Cortex of kidney (tissue), 1 donor: ENCODE data around the gene METTL27.
"Not testable (repeated sequence)": the region's sequence is repeated elsewhere in the genome, so short reads cannot be mapped to it uniquely, and the experiment has no call there.

Experiments used
- DNase-seq: peaks from one replicate; lab custom pipeline; 2025; lab: John Stamatoyannopoulos, UW

METTL27 gene

GRCh38 chr7:73869011-73869798 lies 26.9 kb upstream of the METTL27 start:
- DNase-seq, result no peak

- DNase-seq, result no peak
These were observed 24.1 kb upstream of the METTL27 start for GRCh38 chr7:73866446-73866767.

- DNase-seq, result no peak
These were observed 23.6 kb upstream of the METTL27 start for GRCh38 chr7:73865738-73866445.

DNA sequence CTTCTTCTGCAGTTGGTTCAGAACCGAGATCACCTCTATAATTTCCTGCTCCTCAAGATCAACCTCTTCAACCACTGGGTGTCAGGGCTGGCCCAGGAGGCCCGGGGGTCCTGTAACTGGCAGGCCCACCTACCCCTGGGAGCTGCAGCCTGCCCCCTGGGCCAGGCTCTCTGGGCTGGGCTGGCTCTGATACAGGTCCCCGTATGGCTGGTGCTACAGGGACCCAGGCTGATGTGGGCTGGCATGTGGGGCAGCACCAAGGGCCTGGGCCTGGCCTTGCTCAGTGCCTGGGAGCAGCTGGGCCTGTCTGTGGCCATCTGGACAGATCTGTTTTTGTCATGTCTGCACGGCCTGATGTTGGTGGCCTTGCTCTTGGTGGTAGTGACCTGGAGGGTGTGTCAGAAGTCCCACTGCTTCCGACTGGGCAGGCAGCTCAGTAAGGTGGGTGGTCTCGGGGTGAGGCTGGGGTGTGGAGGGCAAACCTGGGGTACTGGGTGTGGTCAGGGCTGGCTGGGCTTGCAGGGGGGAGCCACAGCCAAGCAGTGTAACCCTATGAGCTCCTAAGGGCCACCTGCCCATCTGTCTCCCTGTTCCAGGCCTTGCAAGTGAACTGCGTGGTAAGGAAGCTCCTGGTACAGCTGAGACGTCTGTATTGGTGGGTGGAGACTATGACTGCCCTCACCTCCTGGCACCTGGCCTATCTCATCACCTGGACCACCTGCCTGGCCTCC lies 22.8 kb upstream of the METTL27 start:
- DNase-seq, result no peak

DNA sequence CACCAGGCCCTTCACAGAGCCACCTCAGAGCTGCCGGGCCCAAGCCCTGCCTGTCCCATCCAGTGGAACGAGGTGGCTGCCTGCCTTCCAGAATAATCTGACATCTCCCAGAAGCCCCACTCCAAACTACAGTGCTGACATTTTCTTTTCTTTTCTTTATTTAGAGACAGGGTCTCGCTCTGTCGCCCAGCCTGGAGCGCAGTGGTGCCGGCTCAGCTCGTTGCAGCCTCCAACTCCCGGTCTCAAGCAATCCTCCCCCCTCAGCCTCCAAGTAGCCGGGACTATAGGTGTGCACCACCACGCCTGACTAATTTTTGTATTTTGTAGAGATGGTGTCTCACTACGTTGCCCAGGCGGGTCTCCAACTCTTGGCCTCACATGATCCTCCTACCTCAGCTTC lies 19.0 kb upstream of the METTL27 start:
- no peak for DNase-seq

- no peak for DNase-seq
These were observed 18.5 kb upstream of the METTL27 start, which contains the start of gene TMEM270 for GRCh38 chr7:73860859-73861258. TSS of gene TMEM270 (plus strand) at chr7:73861159. CDS start at chr7:73861195, 36 bp downstream.

DNA sequence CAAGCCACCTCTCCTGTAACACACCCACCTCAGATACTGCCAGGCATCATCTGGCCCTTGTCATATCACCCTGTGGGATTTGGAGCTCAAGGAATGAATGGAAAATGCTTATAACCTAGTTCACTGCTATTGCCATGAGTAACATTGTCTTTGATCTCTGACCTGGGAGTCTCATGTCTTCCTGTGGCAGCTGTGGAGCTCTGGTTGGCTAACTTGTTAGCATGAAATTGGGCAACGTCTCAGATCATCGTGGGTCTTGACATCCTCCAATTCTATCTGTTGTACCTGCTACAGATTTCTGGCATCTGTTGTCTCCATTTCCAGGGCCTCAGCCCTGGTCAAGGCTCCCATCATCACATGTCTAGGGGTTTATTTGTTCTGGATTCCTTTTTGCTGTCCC lies 16.5 kb upstream of the METTL27 start:
- DNase-seq, result no peak

- DNase-seq, result no peak
These were observed 14.6 kb upstream of the METTL27 start for GRCh38 chr7:73856941-73857340.

DNA sequence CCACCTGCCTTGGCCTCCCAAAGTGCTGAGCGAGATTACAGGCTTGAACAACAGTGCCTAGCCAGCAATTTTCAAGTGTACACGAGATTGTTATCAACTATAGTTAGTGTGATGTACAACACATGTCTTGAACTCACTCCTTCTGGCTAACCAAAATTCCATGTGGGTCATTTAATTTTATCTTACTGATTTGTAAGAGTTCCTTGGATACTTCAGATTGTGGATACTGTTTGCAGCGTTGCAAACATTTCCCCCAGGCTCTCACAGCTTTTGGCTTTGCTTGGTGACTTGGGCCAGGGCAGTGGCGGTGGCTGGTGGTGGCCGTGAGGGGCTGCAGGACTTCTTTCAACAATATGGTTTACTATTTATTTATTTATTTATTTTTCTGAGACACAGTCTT lies 10.2 kb upstream of the METTL27 start:
- DNase-seq, result no peak

DNA sequence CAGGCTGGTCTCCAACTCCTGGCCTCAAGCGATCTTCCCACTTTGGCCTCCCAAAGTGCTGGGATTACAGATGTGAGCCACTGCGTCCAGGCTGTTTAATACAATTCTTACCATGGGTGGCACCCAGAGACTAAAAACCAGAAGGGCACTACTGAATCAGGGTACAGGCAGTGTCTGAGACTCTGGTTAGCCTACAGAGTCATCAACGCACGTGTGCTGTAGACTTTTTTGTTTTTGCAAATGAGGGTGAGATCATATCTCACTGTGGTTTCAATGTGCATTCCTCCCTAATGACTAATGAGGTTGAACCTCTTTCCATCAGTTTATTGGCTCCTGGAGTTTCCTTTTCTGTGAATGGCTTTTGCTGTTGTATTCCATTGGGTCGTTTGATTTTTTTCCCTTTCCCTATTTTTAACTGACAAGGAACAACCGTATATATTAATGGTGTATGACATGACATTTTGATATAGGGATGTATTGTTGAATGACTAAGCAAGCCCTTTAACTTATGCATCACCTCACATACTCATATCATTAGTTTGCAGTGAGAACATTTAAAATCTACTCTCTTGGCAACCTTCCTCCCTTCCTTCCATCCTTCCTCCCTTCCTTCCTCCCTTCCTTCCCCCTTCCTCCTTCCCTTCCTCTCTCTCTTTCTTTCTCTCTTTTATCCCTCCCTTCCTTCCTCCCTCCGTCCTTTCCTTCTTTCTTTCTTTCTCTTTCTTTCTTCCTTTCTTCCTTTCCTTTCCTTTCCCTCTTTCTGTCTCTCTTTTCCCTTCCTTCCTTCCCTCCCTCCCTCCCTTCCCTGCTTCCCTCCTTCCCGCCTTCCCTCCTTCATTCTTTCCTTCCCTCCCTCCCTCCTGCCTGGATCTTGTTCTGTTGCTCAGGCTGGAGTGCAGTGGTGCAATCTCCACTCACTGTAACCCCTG lies 9.4 kb upstream of the METTL27 start:
- no peak for DNase-seq

DNA sequence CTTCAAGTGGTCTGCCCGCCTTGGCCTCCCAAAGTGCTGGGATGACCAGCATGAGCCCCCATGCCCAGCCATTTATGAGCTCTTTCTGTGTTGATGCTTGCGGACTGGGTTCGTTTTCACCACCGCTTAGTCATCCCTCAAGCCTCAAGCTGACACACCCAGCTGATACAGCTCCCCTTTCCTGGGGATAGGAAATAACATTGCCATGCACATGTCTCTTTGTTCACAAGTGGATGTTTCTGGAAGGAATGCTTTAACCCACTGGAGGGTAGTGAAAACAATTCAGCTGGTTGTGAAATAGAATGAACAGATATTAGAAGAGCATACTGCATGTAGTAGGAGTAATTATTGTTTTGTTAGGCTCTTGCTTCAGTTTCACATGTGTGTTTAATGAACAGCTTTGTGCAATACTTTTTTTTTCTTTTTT lies 8.5 kb upstream of the METTL27 start:
- DNase-seq, result no peak

GRCh38 chr7:73847941-73848723 lies 5.8 kb upstream of the METTL27 start:
- no peak for DNase-seq

- DNase-seq, result not testable (repeated sequence)
These were observed 3.4 kb upstream of the METTL27 start for GRCh38 chr7:73845701-73846195.

- no peak for DNase-seq
These were observed 2.6 kb upstream of the METTL27 start for GRCh38 chr7:73844848-73845460.

DNA sequence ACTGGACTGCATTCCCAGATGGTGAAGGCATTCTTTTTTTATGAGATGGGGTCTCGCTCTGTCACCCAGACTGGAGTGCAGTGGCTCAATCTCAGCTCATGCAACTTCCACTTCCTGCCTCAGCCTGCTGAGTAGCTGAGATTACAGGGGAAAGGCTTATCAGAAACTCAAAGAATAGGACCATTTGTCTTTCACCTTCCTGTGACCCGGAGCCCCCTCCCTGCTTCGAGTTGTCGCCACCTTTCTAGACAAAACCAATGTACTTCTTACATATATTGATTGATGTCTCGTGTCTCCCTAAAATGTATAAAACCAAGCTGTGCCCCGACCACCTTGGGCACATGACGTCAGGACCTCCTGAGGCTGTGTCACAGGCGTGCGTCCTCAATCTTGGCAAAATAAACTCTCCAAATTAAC lies 1.8 kb upstream of the METTL27 start:
- DNase-seq, result no peak

DNA sequence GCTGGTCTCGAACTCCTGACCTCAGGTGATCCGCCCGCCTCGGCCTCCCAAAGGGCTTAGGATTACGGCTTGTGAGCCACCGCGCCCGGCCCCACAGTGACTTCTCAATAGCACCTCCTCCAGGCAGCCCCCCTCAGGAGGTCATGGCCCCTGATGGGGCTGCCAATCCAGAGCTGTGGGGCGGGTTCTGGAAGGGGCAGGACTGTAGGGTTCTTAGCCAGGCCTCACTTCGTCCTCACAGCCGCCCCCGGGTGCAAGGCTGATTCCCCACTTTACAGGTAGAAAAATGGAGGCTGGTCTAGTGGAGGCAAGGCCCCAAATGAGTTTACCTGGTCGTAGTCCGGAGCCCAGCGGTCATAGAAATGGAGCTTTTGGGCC lies 638 bp downstream of the METTL27 start:
- DNase-seq, result no peak

GRCh38 chr7:73840715-73841379 lies 1.5 kb downstream of the METTL27 start:
- no peak for DNase-seq

- DNase-seq, result no peak
These were observed 2.3 kb downstream of the METTL27 start for GRCh38 chr7:73839743-73840714.

GRCh38 chr7:73839290-73839689 lies 3.0 kb downstream of the METTL27 start:
- no peak for DNase-seq
